ENCODE measurements around the gene ZMYM2.

GRCh38 chr13:20035130-20035529 is 76.6 kb downstream of the ZMYM2 start:
- TF ChIP-seq CTCF (conservative IDR thresholded peaks at IDR 0.05 in 1 of 2, IDR thresholded peaks at IDR 0.05 in 1 of 2; ENCODE audit: low read depth in 1 of 2, low read length in 2 of 2) (no peak), EZH2 (IDR thresholded peaks at IDR 0.05; ENCODE audit: low read length, missing control alignments) (no peak)

All from fibroblast of lung (primary cell).